ENCODE results near the gene ITPK1.

GRCh38 chr14:92923744-92924103 lies 192.0 kb downstream of the ITPK1 start:
- TF ChIP-seq ARNTL (CRISPR knock-in tag; IDR thresholded peaks at IDR 0.05; ENCODE audit: borderline replicate concordance, low read depth) (no peak), RARB (CRISPR knock-in tag; IDR thresholded peaks at IDR 0.05) (no peak), ZFP30 (CRISPR knock-in tag; IDR thresholded peaks at IDR 0.05) (no peak)
